WTC11 (cell line): ENCODE results near the gene MGAT4C. TPM values are rescaled to one million over a fixed set of nuclear protein-coding genes. Genes with fewer than 3 reads are reported as not detected.

Experiments
- ATAC-seq: fragments of 200-7000 bp; cut with Tn5 transposase; 2 replicates; pipeline ENCODE4 v1.10.0; 2021; ENCODE audit warnings: mild to moderate bottlenecking, moderate library complexity
- CTCF ChIA-PET: fragments of 300-600 bp; sonication (Branson Sonifier 250); formaldehyde crosslinking; loops from one replicate; lab custom pipeline; 2021; ENCODE audit warnings: antibody characterized with exemption; lab: Charles Lee
- POLR2A ChIA-PET: fragments of 350-600 bp; sonication (Branson Sonifier 250); formaldehyde crosslinking; loops from one replicate; lab custom pipeline; 2021; ENCODE audit warnings: antibody characterized with exemption; lab: Charles Lee
- DNase-seq: peaks from one replicate; pipeline ENCODE4 v3.0.0; 2021; ENCODE audit warnings: low spot score
- H3K27ac Mint-ChIP-seq: 2 replicates; pipeline ENCODE4 v1.8.0; 2021; ENCODE audit warnings: mixed read lengths
- H3K27me3 Mint-ChIP-seq: 2 replicates; pipeline ENCODE4 v1.8.0; 2021; ENCODE audit warnings: low read depth, mild to moderate bottlenecking, moderate library complexity, mixed read lengths
- H3K36me3 Mint-ChIP-seq: 2 replicates; pipeline ENCODE4 v1.8.0; 2021; ENCODE audit warnings: mixed read lengths
- H3K4me1 Mint-ChIP-seq: 2 replicates; pipeline ENCODE4 v1.8.0; 2022; ENCODE audit warnings: mixed read lengths
- H3K4me3 Mint-ChIP-seq: 2 replicates; pipeline ENCODE4 v1.8.0; 2021; ENCODE audit warnings: mild to moderate bottlenecking, moderate library complexity, mixed read lengths
- H3K9me3 Mint-ChIP-seq: 2 replicates; pipeline ENCODE4 v1.8.0; 2021; ENCODE audit warnings: mixed read lengths
- AFF4 ChIP-seq: sonication (generic); formaldehyde crosslinking; IDR thresholded peaks from 2 replicates; pipeline ENCODE4 v1.8.1; 2023; ENCODE audit warnings: mild to moderate bottlenecking, missing genetic modification reagents, borderline replicate concordance
- ATF3 ChIP-seq: sonication (generic); formaldehyde crosslinking; conservative IDR thresholded peaks from 2 replicates; pipeline ENCODE4 v1.8.1; 2022; ENCODE audit warnings: mild to moderate bottlenecking, missing genetic modification reagents
- CBFB ChIP-seq: sonication (generic); formaldehyde crosslinking; IDR thresholded peaks from 2 replicates; pipeline ENCODE4 v1.8.1; 2022; ENCODE audit warnings: mild to moderate bottlenecking, low read depth, missing genetic modification reagents
- CREM ChIP-seq: sonication (generic); formaldehyde crosslinking; IDR thresholded peaks from 2 replicates; pipeline ENCODE4 v1.8.1; 2022; ENCODE audit warnings: mild to moderate bottlenecking, missing genetic modification reagents, moderate library complexity
- E2F5 ChIP-seq: sonication (generic); formaldehyde crosslinking; IDR thresholded peaks from 2 replicates; pipeline ENCODE4 v1.8.1; 2022; ENCODE audit warnings: mild to moderate bottlenecking, moderate library complexity, missing genetic modification reagents
- GTF2I ChIP-seq: fragments of 250-450 bp; sonication (Bioruptor Pico); conservative IDR thresholded peaks from 2 replicates; pipeline ENCODE4 v1.4.0; 2021; ENCODE audit warnings: mild to moderate bottlenecking
- KAT7 ChIP-seq: sonication (generic); formaldehyde crosslinking; IDR thresholded peaks from 2 replicates; pipeline ENCODE4 v1.8.1; 2023; ENCODE audit warnings: missing genetic modification reagents, mild to moderate bottlenecking, borderline replicate concordance
- RELA ChIP-seq: sonication (generic); formaldehyde crosslinking; IDR thresholded peaks from 2 replicates; pipeline ENCODE4 v1.8.1; 2022; ENCODE audit warnings: missing genetic modification reagents, mild to moderate bottlenecking, borderline replicate concordance
- ZNF138 ChIP-seq: sonication (generic); formaldehyde crosslinking; conservative IDR thresholded peaks from 2 replicates; pipeline ENCODE4 v1.8.1; 2022; ENCODE audit warnings: mild to moderate bottlenecking, moderate library complexity, missing genetic modification reagents
- ZNF317 ChIP-seq: sonication (generic); formaldehyde crosslinking; IDR thresholded peaks from 2 replicates; pipeline ENCODE4 v1.8.1; 2023; ENCODE audit warnings: low read depth, mild to moderate bottlenecking, moderate library complexity, missing genetic modification reagents, borderline replicate concordance
- ZNF423 ChIP-seq: fragments of 250-450 bp; sonication (Bioruptor Pico); IDR thresholded peaks from 2 replicates; pipeline ENCODE4 v2.1.2; 2022; ENCODE audit warnings: mild to moderate bottlenecking, moderate library complexity
- ZNF425 ChIP-seq: fragments of 250-450 bp; sonication (Bioruptor Pico); conservative IDR thresholded peaks from 2 replicates; pipeline ENCODE4 v1.9.0; 2021; ENCODE audit warnings: mild to moderate bottlenecking
- ZNF532 ChIP-seq: fragments of 250-450 bp; sonication (Bioruptor Pico); IDR thresholded peaks from 2 replicates; pipeline ENCODE4 v1.9.0; 2021; ENCODE audit warnings: mild to moderate bottlenecking, borderline replicate concordance
- total RNA-seq: library from RNA; stranded (reverse); gene quantifications from 3 replicates; pipeline ENCODE4 v1.2.3, GENCODE V29; 2021
- TF ChIP-seq, protein P1 (sequence below): sonication (generic); formaldehyde crosslinking; IDR thresholded peaks from 2 replicates; pipeline ENCODE4 v1.8.1; 2023; ENCODE audit warnings: mild to moderate bottlenecking, missing genetic modification reagents, moderate library complexity
- TF ChIP-seq, protein P2 (sequence below): sonication (generic); formaldehyde crosslinking; IDR thresholded peaks from 2 replicates; pipeline ENCODE4 v1.8.1; 2023; ENCODE audit warnings: mild to moderate bottlenecking, moderate library complexity, missing genetic modification reagents

MGAT4C gene
- total RNA-seq, 1 experiment from 2014 or later, result 4.8 TPM

- ATAC-seq (no peak), DNase-seq (no peak)
- Mint-ChIP-seq H3K27ac (no peak overlapping the region), H3K9me3 (no peaks in the 10 kb centered on the region), H3K4me3 (no peak overlapping the region), H3K4me1 (peaks cover 6% of the 10 kb centered on the region; the same call in 1 of the 2 replicates), H3K36me3 (no peaks in the 10 kb centered on the region), H3K27me3 (no peaks in the 10 kb centered on the region)
- CTCF ChIA-PET, result no interaction called here
- TF ChIP-seq, protein P1, sequence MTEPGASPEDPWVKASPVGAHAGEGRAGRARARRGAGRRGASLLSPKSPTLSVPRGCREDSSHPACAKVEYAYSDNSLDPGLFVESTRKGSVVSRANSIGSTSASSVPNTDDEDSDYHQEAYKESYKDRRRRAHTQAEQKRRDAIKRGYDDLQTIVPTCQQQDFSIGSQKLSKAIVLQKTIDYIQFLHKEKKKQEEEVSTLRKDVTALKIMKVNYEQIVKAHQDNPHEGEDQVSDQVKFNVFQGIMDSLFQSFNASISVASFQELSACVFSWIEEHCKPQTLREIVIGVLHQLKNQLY (CRISPR knock-in tag), result no peak
- TF ChIP-seq ZNF425 (CRISPR knock-in tag) (no peak), CREM (CRISPR knock-in tag) (no peak), ZNF532 (CRISPR knock-in tag) (no peak), RELA (CRISPR knock-in tag) (no peak), GTF2I (CRISPR knock-in tag) (no peak), ATF3 (CRISPR knock-in tag) (no peak), ZNF138 (CRISPR knock-in tag) (no peak), KAT7 (CRISPR knock-in tag) (no peak)
- TF ChIP-seq, protein P2, sequence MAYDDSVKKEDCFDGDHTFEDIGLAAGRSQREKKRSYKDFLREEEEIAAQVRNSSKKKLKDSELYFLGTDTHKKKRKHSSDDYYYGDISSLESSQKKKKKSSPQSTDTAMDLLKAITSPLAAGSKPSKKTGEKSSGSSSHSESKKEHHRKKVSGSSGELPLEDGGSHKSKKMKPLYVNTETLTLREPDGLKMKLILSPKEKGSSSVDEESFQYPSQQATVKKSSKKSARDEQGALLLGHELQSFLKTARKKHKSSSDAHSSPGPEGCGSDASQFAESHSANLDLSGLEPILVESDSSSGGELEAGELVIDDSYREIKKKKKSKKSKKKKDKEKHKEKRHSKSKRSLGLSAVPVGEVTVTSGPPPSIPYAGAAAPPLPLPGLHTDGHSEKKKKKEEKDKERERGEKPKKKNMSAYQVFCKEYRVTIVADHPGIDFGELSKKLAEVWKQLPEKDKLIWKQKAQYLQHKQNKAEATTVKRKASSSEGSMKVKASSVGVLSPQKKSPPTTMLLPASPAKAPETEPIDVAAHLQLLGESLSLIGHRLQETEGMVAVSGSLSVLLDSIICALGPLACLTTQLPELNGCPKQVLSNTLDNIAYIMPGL (CRISPR knock-in tag), result no peak
- POLR2A ChIA-PET, result no interaction called here
Measured at GRCh38 chr12:86249276-86249675, 6.9 kb downstream of the MGAT4C start.

DNA sequence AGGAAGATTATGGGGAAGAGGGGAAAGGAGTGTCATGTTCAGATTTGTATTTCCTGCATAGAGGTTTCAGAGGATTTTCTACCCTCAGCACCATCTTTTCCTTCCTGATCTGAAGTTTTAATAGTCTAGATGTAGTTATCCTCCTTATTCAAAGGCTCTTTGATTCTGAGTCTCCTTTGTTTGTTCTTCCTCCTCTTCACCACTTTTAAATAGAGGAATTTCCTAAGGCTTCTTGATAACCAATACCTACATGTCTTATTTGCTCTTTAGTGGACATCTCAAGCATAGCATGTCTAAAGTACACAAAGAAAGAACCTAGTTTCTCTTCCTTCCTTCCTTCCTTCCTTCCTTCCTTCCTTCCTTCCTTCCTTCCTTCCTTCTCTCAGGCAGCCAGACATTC is 8.3 kb downstream of the MGAT4C start:
- H3K27me3 Mint-ChIP-seq, result no peaks in the 10 kb centered on the region
- H3K27ac Mint-ChIP-seq, result no peak overlapping the region
- H3K36me3 Mint-ChIP-seq, result no peaks in the 10 kb centered on the region
- H3K4me3 Mint-ChIP-seq, result no peak overlapping the region
- ChIA-PET CTCF (no interaction called here), POLR2A (no interaction called here)
- no peaks in the 10 kb centered on the region for H3K9me3 Mint-ChIP-seq
- H3K4me1 Mint-ChIP-seq, result peaks cover 6% of the 10 kb centered on the region; the same call in 1 of the 2 replicates
- DNase-seq (no peak), ATAC-seq (no peak)
- no peak for TF ChIP-seq AFF4 (CRISPR knock-in tag)
- no peak for TF ChIP-seq ZNF423
- TF ChIP-seq ZNF317 (CRISPR knock-in tag), result no peak
- no peak for TF ChIP-seq CBFB (CRISPR knock-in tag)
- no peak for TF ChIP-seq E2F5
- no peak for TF ChIP-seq ZNF425 (CRISPR knock-in tag)
- TF ChIP-seq, protein P2 (CRISPR knock-in tag), result no peak
